ENCODE results near the gene CNTROB. TPM values are rescaled to one million over a fixed set of nuclear protein-coding genes. Genes with fewer than 3 reads are reported as not detected.

CNTROB gene
- total RNA-seq, 2 experiments from 2014 or later = 55.4 to 72.3 TPM

GRCh38 chr17:7893187-7893880 is 38.7 kb upstream of the CNTROB start:
- no peak for TF ChIP-seq EZH2phosphoT487 (IDR thresholded peaks at IDR 0.05; ENCODE audit: borderline replicate concordance, low read depth, low read length)
- TF ChIP-seq, protein P1, sequence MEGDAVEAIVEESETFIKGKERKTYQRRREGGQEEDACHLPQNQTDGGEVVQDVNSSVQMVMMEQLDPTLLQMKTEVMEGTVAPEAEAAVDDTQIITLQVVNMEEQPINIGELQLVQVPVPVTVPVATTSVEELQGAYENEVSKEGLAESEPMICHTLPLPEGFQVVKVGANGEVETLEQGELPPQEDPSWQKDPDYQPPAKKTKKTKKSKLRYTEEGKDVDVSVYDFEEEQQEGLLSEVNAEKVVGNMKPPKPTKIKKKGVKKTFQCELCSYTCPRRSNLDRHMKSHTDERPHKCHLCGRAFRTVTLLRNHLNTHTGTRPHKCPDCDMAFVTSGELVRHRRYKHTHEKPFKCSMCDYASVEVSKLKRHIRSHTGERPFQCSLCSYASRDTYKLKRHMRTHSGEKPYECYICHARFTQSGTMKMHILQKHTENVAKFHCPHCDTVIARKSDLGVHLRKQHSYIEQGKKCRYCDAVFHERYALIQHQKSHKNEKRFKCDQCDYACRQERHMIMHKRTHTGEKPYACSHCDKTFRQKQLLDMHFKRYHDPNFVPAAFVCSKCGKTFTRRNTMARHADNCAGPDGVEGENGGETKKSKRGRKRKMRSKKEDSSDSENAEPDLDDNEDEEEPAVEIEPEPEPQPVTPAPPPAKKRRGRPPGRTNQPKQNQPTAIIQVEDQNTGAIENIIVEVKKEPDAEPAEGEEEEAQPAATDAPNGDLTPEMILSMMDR (conservative IDR thresholded peaks at IDR 0.05; ENCODE audit: low read length) = no peak
- H4K20me1 ChIP-seq (ENCODE audit: insufficient read depth, low read length) = 0 out of 2 replicates have a peak, but pooled peaks cover 3% of the 10 kb centered on the region
- no peak overlapping the region for H3K27ac ChIP-seq (ENCODE audit: low read depth, low read length, poor library complexity, severe bottlenecking)
- no peak overlapping the region for H2AFZ ChIP-seq (ENCODE audit: low read length)
- H3K9me3 ChIP-seq (ENCODE audit: low read length) = no peaks in the 10 kb centered on the region
- peaks cover 10% of the 10 kb centered on the region for H3K4me1 ChIP-seq (ENCODE audit: insufficient read depth, low read length, poor library complexity, severe bottlenecking)
- ChIA-PET POLR2A (no interaction called here), CTCF (ENCODE audit: unreplicated experiment) (no interaction called here)
- intact Hi-C loops (cut with micrococcal nuclease; ENCODE audit: unreplicated experiment) = no loop called here
- peaks cover 79% of the 10 kb centered on the region for H3K36me3 ChIP-seq (ENCODE audit: insufficient read depth, low read length)
- BruUV-seq (replicated peaks) = no TSS peak
- H3K9me2 ChIP-seq (ENCODE audit: insufficient read depth, low read length) = no peaks in the 10 kb centered on the region
- H3K4me3 ChIP-seq (ENCODE audit: low read depth, low read length, poor library complexity, severe bottlenecking) = no peak overlapping the region
- no peak overlapping the region for H3K4me2 ChIP-seq (ENCODE audit: low read length)
- H3K79me2 ChIP-seq (ENCODE audit: insufficient read depth, low read depth, low read length) = peaks cover 13% of the 10 kb centered on the region; the same call in 1 of the 2 replicates
- no peak for DNase-seq (ENCODE audit: low spot score)

GRCh38 chr17:7894226-7894625 is 37.8 kb upstream of the CNTROB start:
- POLR2A ChIA-PET = no interaction called here
- H2AFZ ChIP-seq (ENCODE audit: low read length) = no peak overlapping the region
- H3K4me1 ChIP-seq (ENCODE audit: insufficient read depth, low read length, poor library complexity, severe bottlenecking) = peaks cover 1% of the 10 kb centered on the region
- no peaks in the 10 kb centered on the region for H3K9me2 ChIP-seq (ENCODE audit: insufficient read depth, low read length)
- H4K20me1 ChIP-seq (ENCODE audit: insufficient read depth, low read length) = no peaks in the 10 kb centered on the region
- CTCF ChIA-PET (ENCODE audit: unreplicated experiment) = no interaction called here
- H3K36me3 ChIP-seq (ENCODE audit: insufficient read depth, low read length) = peaks cover 88% of the 10 kb centered on the region
- intact Hi-C loops (cut with micrococcal nuclease; ENCODE audit: unreplicated experiment) = no loop called here
- H3K4me2 ChIP-seq (ENCODE audit: low read length) = no peak overlapping the region
- TF ChIP-seq EZH2phosphoT487 (IDR thresholded peaks at IDR 0.05; ENCODE audit: borderline replicate concordance, low read depth, low read length) = no peak
- TF ChIP-seq, protein P1 (conservative IDR thresholded peaks at IDR 0.05; ENCODE audit: low read length) = no peak
- no peaks in the 10 kb centered on the region for H3K9me3 ChIP-seq (ENCODE audit: low read length)
- TSS peak; percentile 79 for BruUV-seq (replicated peaks)
- no peak for DNase-seq (ENCODE audit: low spot score)
- H3K4me3 ChIP-seq (ENCODE audit: low read depth, low read length, poor library complexity, severe bottlenecking) = no peak overlapping the region
- peaks cover 5% of the 10 kb centered on the region; the same call in 1 of the 2 replicates for H3K79me2 ChIP-seq (ENCODE audit: insufficient read depth, low read depth, low read length)
- H3K27ac ChIP-seq (ENCODE audit: low read depth, low read length, poor library complexity, severe bottlenecking) = no peak overlapping the region

DNA sequence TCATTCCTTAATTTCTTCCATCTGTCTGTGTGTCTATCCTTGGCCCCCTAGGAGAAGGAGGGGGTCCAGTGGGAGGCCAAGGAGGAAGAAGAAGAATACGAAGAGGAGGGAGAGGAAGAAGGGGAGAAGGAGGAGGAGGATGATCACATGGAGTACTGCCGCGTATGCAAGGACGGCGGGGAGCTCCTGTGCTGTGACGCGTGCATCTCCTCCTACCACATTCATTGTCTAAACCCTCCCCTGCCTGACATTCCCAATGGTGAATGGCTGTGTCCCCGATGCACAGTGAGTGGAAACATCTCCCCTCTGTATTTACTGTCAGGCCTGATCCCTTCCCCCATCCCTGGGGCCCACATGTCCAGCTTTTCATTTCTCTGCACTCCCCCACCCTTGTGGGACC is 37.1 kb upstream of the CNTROB start:
- POLR2A ChIA-PET = no interaction called here
- no peak for DNase-seq (ENCODE audit: low spot score)
- H3K9me3 ChIP-seq (ENCODE audit: low read length) = no peaks in the 10 kb centered on the region
- no peak overlapping the region for H3K4me3 ChIP-seq (ENCODE audit: low read depth, low read length, poor library complexity, severe bottlenecking)
- H3K4me2 ChIP-seq (ENCODE audit: low read length) = no peak overlapping the region
- intact Hi-C loops (cut with micrococcal nuclease; ENCODE audit: unreplicated experiment) = no loop called here
- no peaks in the 10 kb centered on the region for H3K9me2 ChIP-seq (ENCODE audit: insufficient read depth, low read length)
- peaks cover 88% of the 10 kb centered on the region for H3K36me3 ChIP-seq (ENCODE audit: insufficient read depth, low read length)
- TF ChIP-seq EZH2phosphoT487 (IDR thresholded peaks at IDR 0.05; ENCODE audit: borderline replicate concordance, low read depth, low read length) = no peak
- TF ChIP-seq, protein P1 (conservative IDR thresholded peaks at IDR 0.05; ENCODE audit: low read length) = no peak
- CTCF ChIA-PET (ENCODE audit: unreplicated experiment) = no interaction called here
- no peak overlapping the region for H3K27ac ChIP-seq (ENCODE audit: low read depth, low read length, poor library complexity, severe bottlenecking)
- no peak overlapping the region for H2AFZ ChIP-seq (ENCODE audit: low read length)
- H3K79me2 ChIP-seq (ENCODE audit: insufficient read depth, low read depth, low read length) = no peaks in the 10 kb centered on the region
- H4K20me1 ChIP-seq (ENCODE audit: insufficient read depth, low read length) = no peaks in the 10 kb centered on the region
- BruUV-seq (replicated peaks) = no TSS peak
- no peaks in the 10 kb centered on the region for H3K4me1 ChIP-seq (ENCODE audit: insufficient read depth, low read length, poor library complexity, severe bottlenecking)
